Raji (cell line): ENCODE measurements around the gene ATF3.

ENCODE experiments used
- POLR2A ChIP-seq: IDR thresholded peaks from 2 replicates; pipeline ENCODE4 v1.6.1; 2011; ENCODE audit warnings: low read depth, low read length, control low read depth; ENCODE audit not compliant: insufficient read depth

ATF3 gene

GRCh38 chr1:212583643-212584042, 24.9 kb upstream of the ATF3 start:
- TF ChIP-seq POLR2A: no peak

- no peak for TF ChIP-seq POLR2A
These were observed 24.3 kb upstream of the ATF3 start for GRCh38 chr1:212584092-212584886.

- no peak for TF ChIP-seq POLR2A
These were observed 23.4 kb upstream of the ATF3 start for GRCh38 chr1:212585210-212585609.

GRCh38 chr1:212586206-212587015, 22.1 kb upstream of the ATF3 start:
- TF ChIP-seq POLR2A: no peak

GRCh38 chr1:212587016-212587887, 21.3 kb upstream of the ATF3 start:
- TF ChIP-seq POLR2A: no peak

GRCh38 chr1:212587888-212588510, 20.6 kb upstream of the ATF3 start:
- no peak for TF ChIP-seq POLR2A

GRCh38 chr1:212589446-212589845, 19.1 kb upstream of the ATF3 start:
- no peak for TF ChIP-seq POLR2A

- no peak for TF ChIP-seq POLR2A
These were observed 16.6 kb upstream of the ATF3 start for GRCh38 chr1:212591922-212592321.

GRCh38 chr1:212593821-212594251, 14.7 kb upstream of the ATF3 start:
- no peak for TF ChIP-seq POLR2A

GRCh38 chr1:212594640-212595039, 13.9 kb upstream of the ATF3 start:
- TF ChIP-seq POLR2A: no peak

GRCh38 chr1:212595229-212595628, 13.3 kb upstream of the ATF3 start:
- no peak for TF ChIP-seq POLR2A

- TF ChIP-seq POLR2A: no peak
These were observed 12.5 kb upstream of the ATF3 start for GRCh38 chr1:212595787-212596714.

GRCh38 chr1:212596798-212597197, 11.8 kb upstream of the ATF3 start:
- no peak for TF ChIP-seq POLR2A

- no peak for TF ChIP-seq POLR2A
These were observed 11.1 kb upstream of the ATF3 start for GRCh38 chr1:212597487-212597886.
